Uterus (tissue), 4 donors: ENCODE data around the gene SERP2. TPM values are rescaled to one million over a fixed set of nuclear protein-coding genes. Genes with fewer than 3 reads are reported as not detected.

Source experiments
- DNase-seq, 2 donors: peaks; one replicate each; pipeline ENCODE4 v3.0.0-alpha.2; 2019 to 2020
- H3K27ac ChIP-seq, 2 donors: fragments of 200-600 bp; sonication (generic); 1 replicate in 1 of 2; 2 replicates in 1 of 2; pipeline ENCODE4 v1.5.1; 2016 to 2018
- H3K27me3 ChIP-seq, 2 donors: fragments of 200-600 bp; sonication (generic); one replicate each; pipeline ENCODE4 v1.5.1; 2018 to 2019; ENCODE audit warnings: control low read depth in 1 of 2
- H3K36me3 ChIP-seq, 2 donors: fragments of 200-600 bp; sonication (generic); one replicate each; pipeline ENCODE4 v1.5.1; 2019; ENCODE audit warnings: control low read depth in 1 of 2
- H3K4me1 ChIP-seq, 2 donors: fragments of 200-600 bp; sonication (generic); one replicate each; pipeline ENCODE4 v1.5.1; 2018 to 2019; ENCODE audit warnings: control low read depth in 1 of 2
- H3K4me3 ChIP-seq, 2 donors: fragments of 200-600 bp; sonication (generic); 1 replicate in 1 of 2; 2 replicates in 1 of 2; pipeline ENCODE4 v1.5.1; 2018 to 2019; ENCODE audit warnings: mild to moderate bottlenecking in 1 of 2
- H3K9me3 ChIP-seq, 2 donors: fragments of 200-600 bp; sonication (generic); one replicate each; pipeline ENCODE4 v1.5.1; 2019; ENCODE audit warnings: control low read depth in 1 of 2
- CTCF ChIP-seq, 4 experiments: fragments of 200-600 bp in 2 of 4; fragments of 450-650 bp in 2 of 4; sonication (generic) in 2 of 4; IDR thresholded peaks; one replicate each; pipeline ENCODE4 v1.5.1; 2016 to 2019; ENCODE audit warnings: antibody characterized with exemption in 4 of 4, mild to moderate bottlenecking in 2 of 4, moderate library complexity in 1 of 4
- POLR2A ChIP-seq, 2 donors: fragments of 450-650 bp; IDR thresholded peaks; one replicate each; pipeline ENCODE4 v1.6.1; 2016; ENCODE audit warnings: antibody characterized with exemption in 2 of 2, mild to moderate bottlenecking in 1 of 2, moderate library complexity in 1 of 2
- intact Hi-C: fragments of 100-400 bp; cut with DNase I; formaldehyde crosslinking; loops from one replicate; pipeline ENCODE4 v1.15.1; 2023; ENCODE audit warnings: low total_unique reads
- total RNA-seq, 4 donors: library from RNA; depleted of rRNA in 3 of 4; stranded (reverse); fragments of >200 nt in 3 of 4; gene quantifications; one replicate each; pipeline versions ENCODE4 v1.1.0 to v1.2.4, GENCODE V29; 2014 to 2023
- donor health status: DM: yes; HTN: yes; CAD: no.

SERP2 gene
- total RNA-seq, 4 donors from 2014 or later = 0.77 to 12.6 (median 5.9) TPM

- peak overlapping the region in 1 of 2 donors; percentile 4 for H3K27ac ChIP-seq
- H3K27me3 ChIP-seq = no peaks in the 10 kb centered on the region
- DNase-seq = no peak
- intact Hi-C loops = no loop called here
- peaks cover 0 to 5% of the 10 kb centered on the region in 2 donors for H3K4me1 ChIP-seq
- TF ChIP-seq POLR2A (IDR thresholded peaks at IDR 0.05) (no peak), CTCF (IDR thresholded peaks at IDR 0.05) (no peak)
- H3K4me3 ChIP-seq = no peak overlapping the region
- H3K9me3 ChIP-seq = no peaks in the 10 kb centered on the region
- H3K36me3 ChIP-seq = no peaks in the 10 kb centered on the region
Measured at GRCh38 chr13:44429311-44429710, 55.7 kb downstream of the SERP2 start.

- H3K4me3 ChIP-seq = no peak overlapping the region
- no peaks in the 10 kb centered on the region for H3K9me3 ChIP-seq
- no peaks in the 10 kb centered on the region for H3K27me3 ChIP-seq
- peaks cover 0 to 5% of the 10 kb centered on the region in 2 donors for H3K4me1 ChIP-seq
- no peaks in the 10 kb centered on the region for H3K36me3 ChIP-seq
- intact Hi-C loops = loop anchor here (10.0 kb wide), 1 partner anchor 376 kb away; no protein-coding TSS in a partner anchor
- no peak for DNase-seq
- no peak overlapping the region for H3K27ac ChIP-seq
- TF ChIP-seq CTCF (IDR thresholded peaks at IDR 0.05) = no peak
- no peak for TF ChIP-seq POLR2A (IDR thresholded peaks at IDR 0.05)
Measured at GRCh38 chr13:44431150-44431549, 57.5 kb downstream of the SERP2 start.

GRCh38 chr13:44432650-44433049 lies 59.0 kb downstream of the SERP2 start:
- no peak for DNase-seq
- H3K27ac ChIP-seq = peak overlapping the region; percentile 38 to 100

DNA sequence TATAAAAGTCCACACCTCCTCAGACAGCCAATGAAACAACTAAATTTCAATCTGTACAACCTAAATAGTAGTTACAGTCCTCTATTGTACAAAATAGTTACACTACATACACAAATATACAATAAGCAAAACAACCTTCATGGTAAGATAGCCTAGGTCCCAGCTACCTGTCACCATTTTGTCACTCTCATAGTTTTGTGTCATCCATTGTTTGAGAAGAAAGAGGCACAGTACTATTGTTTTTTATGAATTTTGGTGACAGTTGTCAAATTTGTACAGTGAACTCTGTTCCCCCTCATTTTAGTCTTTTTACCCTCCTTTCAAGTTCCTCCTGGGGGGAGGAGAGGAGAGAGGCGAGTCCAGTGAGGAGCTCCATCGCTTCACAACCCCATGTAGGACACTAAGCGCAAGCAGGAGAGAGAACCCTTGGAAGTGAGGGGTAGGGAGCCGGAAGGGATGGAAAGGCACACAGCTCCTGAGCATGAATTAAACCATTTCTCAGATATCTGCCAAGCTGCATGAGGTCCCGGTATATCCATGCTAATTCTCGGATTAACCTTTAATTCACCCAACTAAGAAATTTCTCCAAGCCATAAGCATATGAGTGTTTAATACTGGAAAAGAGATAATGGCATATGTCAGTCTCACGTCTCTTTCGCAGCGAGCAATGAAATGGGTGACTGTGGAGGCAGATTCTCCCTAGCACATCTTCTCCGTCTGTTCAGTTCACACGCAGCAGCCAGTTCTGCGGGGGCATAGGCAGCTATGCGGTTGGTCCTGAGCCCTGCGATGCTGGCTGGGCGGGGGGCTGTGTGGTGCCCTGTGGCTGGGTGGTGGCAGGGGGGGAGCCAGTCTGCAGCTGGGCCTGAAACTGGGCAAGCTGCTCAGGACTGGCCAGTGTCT lies 60.5 kb downstream of the SERP2 start:
- Histone ChIP-seq H3K27ac (peak overlapping the region; percentile 96 to 100), H3K4me3 (peak overlapping the region; percentile 87 to 96), H3K36me3 (no peaks in the 10 kb centered on the region), H3K4me1 (peaks cover 0 to 5% of the 10 kb centered on the region in 2 donors), H3K9me3 (no peaks in the 10 kb centered on the region), H3K27me3 (no peaks in the 10 kb centered on the region)
- intact Hi-C loops = loop anchor here (10.0 kb wide), 1 partner anchor 379 kb away; no protein-coding TSS in a partner anchor
- DNase-seq = no peak
- no peak for TF ChIP-seq POLR2A (IDR thresholded peaks at IDR 0.05)
- no peak for TF ChIP-seq CTCF (IDR thresholded peaks at IDR 0.05)

More at GRCh38 chr13:44432650-44433049, 59.0 kb downstream of the SERP2 start:
- intact Hi-C loops = loop anchor here (10.0 kb wide), 1 partner anchor 378 kb away; no protein-coding TSS in a partner anchor
- no peak overlapping the region for H3K4me3 ChIP-seq
- H3K27me3 ChIP-seq = no peaks in the 10 kb centered on the region
- no peaks in the 10 kb centered on the region for H3K9me3 ChIP-seq
- H3K4me1 ChIP-seq = peaks cover 0 to 5% of the 10 kb centered on the region in 2 donors
- TF ChIP-seq CTCF (IDR thresholded peaks at IDR 0.05) (no peak), POLR2A (IDR thresholded peaks at IDR 0.05) (no peak)
- no peaks in the 10 kb centered on the region for H3K36me3 ChIP-seq

GRCh38 chr13:44434766-44435141 lies 61.1 kb downstream of the SERP2 start:
- Histone ChIP-seq H3K4me1 (peaks cover 0 to 5% of the 10 kb centered on the region in 2 donors), H3K27me3 (no peaks in the 10 kb centered on the region), H3K27ac (peak overlapping the region; percentile 96 to 100), H3K9me3 (no peaks in the 10 kb centered on the region), H3K36me3 (no peaks in the 10 kb centered on the region), H3K4me3 (peak overlapping the region; percentile 87 to 96)
- intact Hi-C loops = loop anchor here (5.0 to 10.0 kb wide), 2 partner anchors 292 to 380 kb away; no protein-coding TSS in a partner anchor
- DNase-seq = no peak
- no peak for TF ChIP-seq POLR2A (IDR thresholded peaks at IDR 0.05)
- no peak for TF ChIP-seq CTCF (IDR thresholded peaks at IDR 0.05)
